HepG2 (cell line): ENCODE data around the gene SUCLG2. TPM values are rescaled to one million over a fixed set of nuclear protein-coding genes. Genes with fewer than 3 reads are reported as not detected.
A peak's percentile ranks its signal among the peaks of the same experiment; 100 is the strongest.

Source experiments
- ATAC-seq: fragments of 200-7000 bp; cut with Tn5 transposase; 3 replicates; pipeline ENCODE4 v1.9.1; 2020; ENCODE audit warnings: mild to moderate bottlenecking, moderate library complexity
- BruUV-seq: library from RNA; stranded (reverse); fragments of 400-500 nt; replicated peaks from 2 replicates; lab custom pipeline; 2021; lab: Mats Ljungman, UMichigan
- CTCF ChIA-PET: fragments of 300-600 bp; formaldehyde crosslinking; extraction: SDS; loops from one replicate; lab custom pipeline; 2021; ENCODE audit warnings: low total read pairs, inconsistent platforms, low intra/inter-chr PET ratio; lab: Yijun Ruan, JAX
- POLR2A ChIA-PET: fragments of 350-600 bp; sonication (Branson Sonifier 250); formaldehyde crosslinking; loops from one replicate; lab custom pipeline; 2020; ENCODE audit warnings: antibody characterized with exemption, inconsistent platforms; lab: Yijun Ruan, JAX
- DNase-seq: peaks from one replicate; pipeline ENCODE4 v3.0.0-alpha.2; 2015; ENCODE audit warnings: low spot score
- FAIRE-seq: peaks from 3 replicates; lab custom pipeline; 2011; peaks lifted over from hg19 to GRCh38; lab: Jason Lieb, UNC
- H2AFZ ChIP-seq: one replicate; pipeline ENCODE4 v1.6.1; 2011; ENCODE audit warnings: low read length, inconsistent platforms
- H3K27ac ChIP-seq: fragments of 300-600 bp; 3 replicates; pipeline ENCODE4 v1.8.0; 2011; ENCODE audit warnings: mixed run types, mild to moderate bottlenecking, mixed read lengths, low read length, inconsistent platforms; ENCODE audit not compliant: insufficient read depth; ENCODE audit errors: extremely low read length
- H3K27me3 ChIP-seq, 2 experiments: fragments of 200-600 bp in 1 of 2; 2 replicates in 1 of 2; 3 replicates in 1 of 2; pipeline versions ENCODE4 v1.6.0 to v1.8.0; 2011; ENCODE audit warnings: low read length in 2 of 2, mild to moderate bottlenecking in 2 of 2, moderate library complexity in 2 of 2, inconsistent platforms in 1 of 2; ENCODE audit not compliant: insufficient read depth in 2 of 2, control insufficient read depth in 1 of 2
- H3K36me3 ChIP-seq, 2 experiments: fragments of 200-600 bp in 1 of 2; replicated peaks in 1 of 2; 2 replicates in 1 of 2; 3 replicates in 1 of 2; pipeline versions ENCODE4 v1.5.1 to v1.8.0; 2011; ENCODE audit warnings: low read length in 2 of 2, inconsistent platforms in 1 of 2; ENCODE audit not compliant: insufficient read depth in 2 of 2, control insufficient read depth in 1 of 2
- H3K4me1 ChIP-seq: 2 replicates; pipeline ENCODE4 v1.5.1; 2012; ENCODE audit warnings: low read length, inconsistent platforms; ENCODE audit not compliant: insufficient read depth
- H3K4me2 ChIP-seq: 2 replicates; pipeline ENCODE4 v1.6.0; 2011; ENCODE audit warnings: low read depth, low read length, inconsistent platforms
- H3K4me3 ChIP-seq, 3 experiments: fragments of 200-600 bp in 1 of 3; sonication (generic), shearing (Covaris generic) in 1 of 3; replicated peaks in 1 of 3; 2 replicates each; pipeline ENCODE4 v1.5.1; 2011 to 2016; ENCODE audit warnings: low read length in 3 of 3, inconsistent platforms in 2 of 3, low read depth in 2 of 3, mild to moderate bottlenecking in 2 of 3, control low read depth in 1 of 3, mixed read lengths in 1 of 3; ENCODE audit not compliant: insufficient read depth in 1 of 3
- H3K79me2 ChIP-seq: one replicate; pipeline ENCODE4 v1.6.1; 2011; ENCODE audit warnings: low read length, inconsistent platforms; ENCODE audit not compliant: insufficient read depth
- H3K9ac ChIP-seq: 2 replicates; pipeline ENCODE4 v1.6.0; 2011; ENCODE audit warnings: mild to moderate bottlenecking, low read depth, low read length, inconsistent platforms; ENCODE audit not compliant: insufficient read depth
- H3K9me3 ChIP-seq: 2 replicates; pipeline ENCODE4 v1.5.1; 2012; ENCODE audit warnings: mild to moderate bottlenecking, low read length
- H4K20me1 ChIP-seq: 2 replicates; pipeline ENCODE4 v1.6.0; 2011; ENCODE audit warnings: inconsistent platforms, mild to moderate bottlenecking, low read length, moderate library complexity; ENCODE audit not compliant: insufficient read depth
- HMG20A ChIP-seq: IDR thresholded peaks from 2 replicates; pipeline ENCODE4 v1.6.1; 2016; ENCODE audit warnings: borderline replicate concordance
- HOMEZ ChIP-seq: IDR thresholded peaks from 2 replicates; pipeline ENCODE4 v1.6.1; 2016; ENCODE audit warnings: low read depth
- MAFF ChIP-seq: IDR thresholded peaks from 2 replicates; pipeline ENCODE4 v1.6.1; 2011; ENCODE audit warnings: low read depth, low read length, improper control_type of control experiment
- NFYB ChIP-seq: sonication (generic); formaldehyde crosslinking; IDR thresholded peaks from 2 replicates; pipeline ENCODE4 v1.4.0; 2020; ENCODE audit warnings: missing genetic modification reagents
- POGZ ChIP-seq: sonication (generic); formaldehyde crosslinking; IDR thresholded peaks from 2 replicates; pipeline ENCODE4 v1.4.0; 2020; ENCODE audit warnings: mild to moderate bottlenecking, missing genetic modification reagents
- POLR2A ChIP-seq, 2 experiments: IDR thresholded peaks; 2 replicates each; pipeline ENCODE4 v1.6.1; 2011; ENCODE audit warnings: low read depth in 2 of 2, low read length in 2 of 2, mild to moderate bottlenecking in 1 of 2, moderate library complexity in 1 of 2; ENCODE audit not compliant: insufficient read depth in 1 of 2
- SIX4 ChIP-seq: sonication (generic); formaldehyde crosslinking; IDR thresholded peaks from 2 replicates; pipeline ENCODE4 v1.4.0; 2020; ENCODE audit warnings: missing genetic modification reagents
- ZMYM2 ChIP-seq: sonication (generic); formaldehyde crosslinking; IDR thresholded peaks from 2 replicates; pipeline ENCODE4 v1.8.0; 2022; ENCODE audit warnings: mild to moderate bottlenecking, missing genetic modification reagents
- ZNF33A ChIP-seq: sonication (generic); formaldehyde crosslinking; IDR thresholded peaks from 2 replicates; pipeline ENCODE4 v1.5.1; 2020; ENCODE audit warnings: missing genetic modification reagents, mild to moderate bottlenecking, moderate library complexity, borderline replicate concordance
- ZNF629 ChIP-seq: sonication (generic); formaldehyde crosslinking; conservative IDR thresholded peaks from 2 replicates; pipeline ENCODE4 v1.5.0; 2020; ENCODE audit warnings: missing genetic modification reagents
- WGBS: methylation state at CpG from one replicate; pipeline ENCODE4 v1.1.6; 2017; ENCODE audit warnings: low lambda C conversion rate; 5-methylcytosine and 5-hydroxymethylcytosine counted together
- in situ Hi-C: cut with HindIII; loops from 2 replicates; pipeline ENCODE4 v1.10.0; 2017; ENCODE audit warnings: low pct_unique_long_range_greater_than_20kb; ENCODE audit not compliant: extremely low pct_ligation_motif_present
- intact Hi-C: fragments of 100-400 bp; cut with micrococcal nuclease; formaldehyde crosslinking; loops from one replicate; pipeline ENCODE4 v1.10.0; 2022; ENCODE audit not compliant: unreplicated experiment
- polyA plus RNA-seq, 8 experiments: library from polyadenylated mRNA; depleted of rRNA in 3 of 8; stranded (reverse) in 7 of 8; unstranded in 1 of 8; fragments of >200 nt; fragmentation: Illumina TruSeq in 4 of 8; extraction: Trizol in 4 of 8; gene quantifications; 2 replicates each; pipeline versions ENCODE4 v1.2.1 to v1.2.3, GENCODE V29; 2011 to 2016; ENCODE audit warnings: low read depth in 4 of 8, missing spikeins in 1 of 8, mixed read lengths in 1 of 8; ENCODE audit not compliant: insufficient read depth in 1 of 8
- total RNA-seq, 5 experiments: library from RNA; depleted of rRNA; stranded (reverse); fragments of >200 nt; fragmentation: Illumina TruSeq; extraction: Trizol; gene quantifications; 2 replicates each; pipeline ENCODE4 v1.2.3, GENCODE V29; 2016; ENCODE audit warnings: low read depth in 1 of 5
- TF ChIP-seq, protein P1 (sequence below): sonication (generic); formaldehyde crosslinking; IDR thresholded peaks from 2 replicates; pipeline ENCODE4 v1.5.1; 2020; ENCODE audit warnings: mild to moderate bottlenecking, missing genetic modification reagents, moderate library complexity
- TF ChIP-seq, protein P2 (sequence below): IDR thresholded peaks from 2 replicates; pipeline ENCODE4 v1.6.1; 2016; ENCODE audit warnings: missing biosample characterization, missing genetic modification reagents, low read depth

SUCLG2 gene
- total and polyA plus RNA-seq, 2 of the 13 experiments (the other 11 are each of a cell fraction or from before 2014, with no cell fraction given), result 21.4 to 64.9 TPM

DNA sequence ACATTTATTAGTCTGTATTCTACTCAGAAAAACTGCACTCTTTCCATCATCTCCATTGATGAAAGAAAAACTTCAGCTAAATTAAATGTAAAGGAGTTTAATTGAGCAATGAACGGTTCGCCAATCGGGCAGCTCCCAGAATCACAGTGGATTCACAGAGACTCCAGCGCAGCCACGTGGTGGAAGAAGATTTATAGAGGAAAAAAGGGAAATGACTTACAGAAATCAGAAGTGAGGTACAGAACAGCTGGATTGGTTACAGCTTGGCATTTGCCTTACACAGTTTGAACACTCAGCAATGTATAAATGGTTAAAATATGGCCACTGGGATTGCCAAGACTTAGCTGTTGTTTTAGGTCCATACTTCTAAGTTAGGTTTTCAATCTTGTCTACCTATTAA, 2.8 kb upstream of the SUCLG2 start (continued):
- TF ChIP-seq, protein P1, sequence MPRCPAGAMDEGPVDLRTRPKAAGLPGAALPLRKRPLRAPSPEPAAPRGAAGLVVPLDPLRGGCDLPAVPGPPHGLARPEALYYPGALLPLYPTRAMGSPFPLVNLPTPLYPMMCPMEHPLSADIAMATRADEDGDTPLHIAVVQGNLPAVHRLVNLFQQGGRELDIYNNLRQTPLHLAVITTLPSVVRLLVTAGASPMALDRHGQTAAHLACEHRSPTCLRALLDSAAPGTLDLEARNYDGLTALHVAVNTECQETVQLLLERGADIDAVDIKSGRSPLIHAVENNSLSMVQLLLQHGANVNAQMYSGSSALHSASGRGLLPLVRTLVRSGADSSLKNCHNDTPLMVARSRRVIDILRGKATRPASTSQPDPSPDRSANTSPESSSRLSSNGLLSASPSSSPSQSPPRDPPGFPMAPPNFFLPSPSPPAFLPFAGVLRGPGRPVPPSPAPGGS (CRISPR knock-in tag), result no peak

GRCh38 chr3:67656614-67657013, 2.2 kb upstream of the SUCLG2 start:
- intact Hi-C loops, result no loop called here
- Histone ChIP-seq H3K27ac (no peak overlapping the region), H3K9me3 (no peaks in the 10 kb centered on the region), H3K4me1 (peaks cover 22% of the 10 kb centered on the region), H3K4me3 (no peak overlapping the region), H3K27me3 (no peaks in the 10 kb centered on the region), H3K36me3 (no peaks in the 10 kb centered on the region), H3K9ac (no peak overlapping the region), H4K20me1 (no peaks in the 10 kb centered on the region), H3K79me2 (peaks cover 18% of the 10 kb centered on the region), H3K4me2 (no peak overlapping the region), H2AFZ (no peak overlapping the region)
- no peak for DNase-seq
- WGBS, result 98% methylated on average over 2 of the region's 2 CpGs
- ChIA-PET POLR2A (interaction anchor here (1.0 to 2.2 kb wide), 3 partner anchors 9 to 20 kb away, joined by 3 to 10 read pairs (median 4); no protein-coding TSS in a partner anchor), CTCF (no interaction called here)
- no TSS peak for BruUV-seq
- in situ Hi-C loops, result no loop called here
- no peak for TF ChIP-seq SIX4 (CRISPR knock-in tag)
- peak; percentile 52 for TF ChIP-seq ZNF629 (CRISPR knock-in tag)
- no peak for FAIRE-seq
- ATAC-seq, result no peak

DNA sequence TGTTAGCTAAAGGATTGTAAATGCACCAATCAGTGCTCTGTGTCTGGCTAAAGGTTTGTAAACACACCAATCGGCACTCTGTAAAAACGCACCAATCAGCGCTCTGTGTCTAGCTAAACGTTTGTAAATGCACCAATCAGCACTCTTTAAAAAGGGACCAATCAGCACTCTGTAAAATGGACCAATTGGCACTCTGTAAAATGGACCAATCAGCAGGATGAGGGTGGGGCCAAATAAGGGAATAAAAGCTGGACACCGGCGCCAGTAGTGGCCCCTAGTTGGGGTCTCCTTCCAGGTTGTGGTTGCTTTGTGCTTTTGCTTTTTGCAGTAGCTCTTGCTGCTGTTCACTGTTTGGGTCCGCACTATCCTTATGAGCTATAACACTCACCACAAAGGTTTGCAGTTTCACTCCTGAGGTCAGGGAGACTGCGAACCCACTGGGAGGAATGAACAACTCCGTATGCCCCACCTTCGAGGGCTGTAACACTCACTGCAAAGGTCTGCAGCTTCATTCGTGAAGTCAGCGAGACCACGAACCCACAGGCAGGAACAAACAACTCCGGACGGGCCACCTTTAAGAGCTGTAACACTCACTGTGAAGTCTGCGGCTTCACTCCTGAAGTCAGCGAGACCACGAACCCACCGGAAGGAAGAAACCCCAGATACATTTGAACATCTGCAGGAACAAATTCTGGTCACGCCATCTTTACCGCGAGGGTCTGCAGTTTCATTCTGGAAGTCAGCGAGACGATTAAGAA, 1.1 kb upstream of the SUCLG2 start:
- H3K9ac ChIP-seq, result peak overlapping the region; percentile 97
- peak overlapping the region; percentile 94 for H3K27ac ChIP-seq
- DNase-seq (peak; percentile 20), FAIRE-seq (no peak), ATAC-seq (peak; percentile 1; the same call in 1 of the 3 replicates)
- 97% methylated on average over 24 of the region's 24 CpGs for WGBS
- in situ Hi-C loops, result no loop called here
- POLR2A ChIA-PET, result interaction anchor here (0.8 to 2.2 kb wide), 8 partner anchors 9 to 115 kb away, joined by 3 to 10 read pairs (median 4); no protein-coding TSS in a partner anchor
- H2AFZ ChIP-seq, result no peak overlapping the region
- intact Hi-C loops, result no loop called here
- no peaks in the 10 kb centered on the region for H3K27me3 ChIP-seq
- peak overlapping the region; percentile 64 to 94 (median 93); a peak in 5 of 6 replicates for H3K4me3 ChIP-seq
- H3K36me3 ChIP-seq, result no peaks in the 10 kb centered on the region
- H4K20me1 ChIP-seq, result no peaks in the 10 kb centered on the region
- BruUV-seq, result no TSS peak
- no peaks in the 10 kb centered on the region for H3K9me3 ChIP-seq
- CTCF ChIA-PET, result no interaction called here
- H3K79me2 ChIP-seq, result peaks cover 18% of the 10 kb centered on the region
- H3K4me2 ChIP-seq, result peak overlapping the region; percentile 97
- H3K4me1 ChIP-seq, result peaks cover 33% of the 10 kb centered on the region
- TF ChIP-seq ZMYM2 (CRISPR knock-in tag) (peak; percentile 62; the same call in 1 of the 2 replicates), POGZ (peak; percentile 79), MAFF (peak; percentile 66; the same call in 1 of the 2 replicates), HOMEZ (CRISPR knock-in tag) (peak; percentile 86), ZNF33A (CRISPR knock-in tag) (no peak), NFYB (CRISPR knock-in tag) (peak; percentile 81), HMG20A (no peak), POLR2A (IDR thresholded peaks at IDR 0.05; ENCODE audit: insufficient read depth in 1 of 2, low read depth in 2 of 2, low read length in 2 of 2) (peak in 1 of 2 experiments; percentile 49; a peak in 2 of 4 replicates)
- TF ChIP-seq, protein P2, sequence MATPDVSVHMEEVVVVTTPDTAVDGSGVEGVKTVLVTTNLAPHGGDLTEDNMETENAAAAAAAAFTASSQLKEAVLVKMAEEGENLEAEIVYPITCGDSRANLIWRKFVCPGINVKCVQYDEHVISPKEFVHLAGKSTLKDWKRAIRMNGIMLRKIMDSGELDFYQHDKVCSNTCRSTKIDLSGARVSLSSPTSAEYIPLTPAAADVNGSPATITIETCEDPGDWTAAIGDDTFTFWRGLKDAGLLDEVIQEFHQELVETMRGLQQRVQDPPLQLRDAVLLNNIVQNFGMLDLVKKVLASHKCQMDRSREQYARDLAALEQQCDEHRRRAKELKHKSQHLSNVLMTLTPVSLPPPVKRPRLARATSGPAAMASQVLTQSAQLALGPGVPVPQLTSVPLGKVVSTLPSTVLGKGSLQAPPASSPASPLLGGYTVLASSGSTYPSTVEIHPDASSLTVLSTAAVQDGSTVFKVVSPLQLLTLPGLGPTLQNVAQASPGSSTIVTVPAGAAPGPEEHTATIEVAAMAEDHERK (CRISPR knock-in tag), result no peak
